ENCODE measurements around the gene TRPC3.
A peak's percentile ranks its signal among the peaks of the same experiment; 100 is the strongest.

DNA sequence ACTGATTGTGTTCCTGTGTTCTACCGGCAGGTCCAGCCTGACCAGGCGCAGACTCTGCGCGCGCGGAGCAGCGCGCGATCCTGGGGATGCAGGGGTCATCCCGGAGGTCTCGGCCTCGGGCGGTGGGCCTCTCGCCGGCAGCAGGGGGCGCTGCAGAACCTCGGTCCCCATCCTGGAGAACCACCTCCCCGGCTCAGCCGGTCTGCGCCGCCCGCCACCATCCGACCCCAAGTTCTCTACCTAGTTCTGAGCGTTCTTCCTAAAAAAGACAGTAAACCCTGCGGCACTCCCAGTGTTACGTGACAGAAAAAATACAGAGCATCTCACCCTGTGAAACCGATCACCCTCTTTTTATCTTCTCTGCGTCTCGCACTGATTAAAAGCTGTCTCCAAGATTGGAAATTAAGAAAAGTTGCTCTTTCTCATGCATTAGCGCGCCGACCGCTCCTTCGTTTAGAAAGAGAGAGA lies 1.6 kb downstream of the TRPC3 start:
- TF ChIP-seq, protein P1, sequence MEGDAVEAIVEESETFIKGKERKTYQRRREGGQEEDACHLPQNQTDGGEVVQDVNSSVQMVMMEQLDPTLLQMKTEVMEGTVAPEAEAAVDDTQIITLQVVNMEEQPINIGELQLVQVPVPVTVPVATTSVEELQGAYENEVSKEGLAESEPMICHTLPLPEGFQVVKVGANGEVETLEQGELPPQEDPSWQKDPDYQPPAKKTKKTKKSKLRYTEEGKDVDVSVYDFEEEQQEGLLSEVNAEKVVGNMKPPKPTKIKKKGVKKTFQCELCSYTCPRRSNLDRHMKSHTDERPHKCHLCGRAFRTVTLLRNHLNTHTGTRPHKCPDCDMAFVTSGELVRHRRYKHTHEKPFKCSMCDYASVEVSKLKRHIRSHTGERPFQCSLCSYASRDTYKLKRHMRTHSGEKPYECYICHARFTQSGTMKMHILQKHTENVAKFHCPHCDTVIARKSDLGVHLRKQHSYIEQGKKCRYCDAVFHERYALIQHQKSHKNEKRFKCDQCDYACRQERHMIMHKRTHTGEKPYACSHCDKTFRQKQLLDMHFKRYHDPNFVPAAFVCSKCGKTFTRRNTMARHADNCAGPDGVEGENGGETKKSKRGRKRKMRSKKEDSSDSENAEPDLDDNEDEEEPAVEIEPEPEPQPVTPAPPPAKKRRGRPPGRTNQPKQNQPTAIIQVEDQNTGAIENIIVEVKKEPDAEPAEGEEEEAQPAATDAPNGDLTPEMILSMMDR (IDR thresholded peaks at IDR 0.05), result peak; percentile 23 to 58 (median 37)
- TF ChIP-seq POLR2A (IDR thresholded peaks at IDR 0.05), result no peak
